BLaER1 treated with 17β-estradiol and CSF1 and Interleukin-3, amounts not matched to agents 10 nM and 100 nM (cell line): ENCODE measurements around the gene REV3L.

Experiments
- H3K27ac ChIP-seq, 11 experiments: shearing (Covaris generic); formaldehyde crosslinking; 2 replicates each; pipeline ENCODE4 v1.8.1; 2022
- H3K27me3 ChIP-seq, 11 experiments: shearing (Covaris generic); formaldehyde crosslinking; 2 replicates each; pipeline ENCODE4 v1.8.1; 2022
- H3K36me3 ChIP-seq, 11 experiments: shearing (Covaris generic); formaldehyde crosslinking; 2 replicates each; pipeline ENCODE4 v1.8.1; 2022
- H3K4me1 ChIP-seq, 10 experiments: shearing (Covaris generic); formaldehyde crosslinking; 2 replicates each; pipeline ENCODE4 v1.8.1; 2022
- H3K4me2 ChIP-seq, 11 experiments: shearing (Covaris generic); formaldehyde crosslinking; 2 replicates each; pipeline ENCODE4 v1.8.1; 2022
- H3K4me3 ChIP-seq, 10 experiments: shearing (Covaris generic); formaldehyde crosslinking; 2 replicates each; pipeline ENCODE4 v1.8.1; 2022
- H3K9ac ChIP-seq, 11 experiments: shearing (Covaris generic); formaldehyde crosslinking; 2 replicates each; pipeline ENCODE4 v1.8.1; 2022
- H3K9me3 ChIP-seq, 11 experiments: shearing (Covaris generic); formaldehyde crosslinking; replicated peaks in 1 of 11; 2 replicates each; pipeline ENCODE4 v1.8.1; 2022
- H4K20me1 ChIP-seq, 11 experiments: shearing (Covaris generic); formaldehyde crosslinking; 2 replicates each; pipeline ENCODE4 v1.8.1; 2022
- Cebpa-rat ChIP-seq, 11 experiments: shearing (Covaris generic); IDR thresholded peaks; 2 replicates each; pipeline ENCODE4 v1.8.1; 2022

REV3L gene

GRCh38 chr6:111482959-111483735 is at the start of gene REV3L:
Gene REV3L, minus strand, starts transcription at chr6:111483218. Its CDS starts 330 bp downstream, at chr6:111482888.
- peaks cover 0 to 23% (median 13%) of the 10 kb centered on the region in 11 experiments; a peak in 12 of 22 replicates for H3K36me3 ChIP-seq
- peaks cover 0 to 6% (median 0%) of the 10 kb centered on the region in 11 experiments; a peak in 2 of 22 replicates for H3K9me3 ChIP-seq
- H4K20me1 ChIP-seq: peaks cover 0 to 38% (median 17%) of the 10 kb centered on the region in 11 experiments; a peak in 14 of 22 replicates
- H3K4me3 ChIP-seq: peak within 1 kb of the TSS; percentile 78 to 96 (median 92)
- no peaks in the 10 kb centered on the region for H3K27me3 ChIP-seq
- H3K9ac ChIP-seq: peak within 1 kb of the TSS; percentile 89 to 98 (median 96)
- no peak for TF ChIP-seq Cebpa-rat (IDR thresholded peaks at IDR 0.05)
- peaks cover 42 to 71% (median 64%) of the 10 kb centered on the region in 10 experiments for H3K4me1 ChIP-seq
- peak within 1 kb of the TSS; percentile 93 to 98 (median 97) for H3K27ac ChIP-seq
- H3K4me2 ChIP-seq: peak within 1 kb of the TSS; percentile 83 to 95 (median 92)

GRCh38 chr6:111531185-111531584 is 48.2 kb upstream of the REV3L start:
- Histone ChIP-seq H3K4me3 (no peak overlapping the region), H3K9ac (no peak overlapping the region), H3K4me1 (peaks cover 17 to 30% (median 23%) of the 10 kb centered on the region in 10 experiments), H3K27ac (no peak overlapping the region), H3K36me3 (peaks cover 4 to 31% (median 17%) of the 10 kb centered on the region in 11 experiments; a peak in 10 of 22 replicates), H3K27me3 (no peaks in the 10 kb centered on the region), H3K4me2 (no peak overlapping the region), H4K20me1 (peaks cover 0 to 67% (median 6%) of the 10 kb centered on the region in 11 experiments; a peak in 10 of 22 replicates), H3K9me3 (peaks cover 6 to 24% (median 17%) of the 10 kb centered on the region in 11 experiments; a peak in 20 of 22 replicates)
- TF ChIP-seq Cebpa-rat (IDR thresholded peaks at IDR 0.05): no peak

DNA sequence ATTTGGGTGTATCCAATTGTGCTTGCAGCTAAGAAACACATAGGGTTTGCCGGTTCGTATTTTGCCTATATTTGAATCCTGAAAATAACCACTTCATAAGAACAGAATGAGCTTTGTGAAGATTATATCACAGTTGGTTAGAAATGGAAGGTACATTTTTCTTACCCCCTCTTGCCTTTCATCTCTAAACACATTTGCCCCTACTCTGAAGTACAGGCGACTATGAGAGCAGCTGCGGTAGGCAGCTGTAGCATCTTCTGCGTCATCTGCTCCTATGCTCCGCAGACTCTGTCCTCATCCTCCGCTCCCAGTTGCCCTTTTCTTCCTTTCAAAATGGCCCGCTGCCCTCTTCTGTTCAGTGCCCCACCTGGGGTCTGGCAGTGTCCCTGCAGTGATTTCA is 47.6 kb upstream of the REV3L start:
- H3K9ac ChIP-seq: no peak overlapping the region
- H3K27ac ChIP-seq: no peak overlapping the region
- H3K4me3 ChIP-seq: no peak overlapping the region
- H3K4me1 ChIP-seq: peaks cover 13 to 27% (median 21%) of the 10 kb centered on the region in 10 experiments
- no peak overlapping the region for H3K4me2 ChIP-seq
- H3K27me3 ChIP-seq: no peaks in the 10 kb centered on the region
- H3K9me3 ChIP-seq: peaks cover 6 to 24% (median 17%) of the 10 kb centered on the region in 11 experiments; a peak in 20 of 22 replicates
- no peak for TF ChIP-seq Cebpa-rat (IDR thresholded peaks at IDR 0.05)
- H4K20me1 ChIP-seq: peaks cover 0 to 62% (median 6%) of the 10 kb centered on the region in 11 experiments; a peak in 10 of 22 replicates
- peaks cover 4 to 34% (median 20%) of the 10 kb centered on the region in 11 experiments; a peak in 11 of 22 replicates for H3K36me3 ChIP-seq

GRCh38 chr6:111530218-111530617 is 47.2 kb upstream of the REV3L start:
- no peak overlapping the region for H3K4me3 ChIP-seq
- H3K27me3 ChIP-seq: no peaks in the 10 kb centered on the region
- H4K20me1 ChIP-seq: peaks cover 0 to 57% (median 6%) of the 10 kb centered on the region in 11 experiments; a peak in 10 of 22 replicates
- H3K9me3 ChIP-seq: peaks cover 6 to 24% (median 19%) of the 10 kb centered on the region in 11 experiments; a peak in 20 of 22 replicates
- H3K9ac ChIP-seq: no peak overlapping the region
- peaks cover 12 to 27% (median 21%) of the 10 kb centered on the region in 10 experiments for H3K4me1 ChIP-seq
- H3K36me3 ChIP-seq: peaks cover 4 to 34% (median 24%) of the 10 kb centered on the region in 11 experiments; a peak in 11 of 22 replicates
- no peak overlapping the region for H3K4me2 ChIP-seq
- no peak overlapping the region for H3K27ac ChIP-seq
- TF ChIP-seq Cebpa-rat (IDR thresholded peaks at IDR 0.05): no peak

DNA sequence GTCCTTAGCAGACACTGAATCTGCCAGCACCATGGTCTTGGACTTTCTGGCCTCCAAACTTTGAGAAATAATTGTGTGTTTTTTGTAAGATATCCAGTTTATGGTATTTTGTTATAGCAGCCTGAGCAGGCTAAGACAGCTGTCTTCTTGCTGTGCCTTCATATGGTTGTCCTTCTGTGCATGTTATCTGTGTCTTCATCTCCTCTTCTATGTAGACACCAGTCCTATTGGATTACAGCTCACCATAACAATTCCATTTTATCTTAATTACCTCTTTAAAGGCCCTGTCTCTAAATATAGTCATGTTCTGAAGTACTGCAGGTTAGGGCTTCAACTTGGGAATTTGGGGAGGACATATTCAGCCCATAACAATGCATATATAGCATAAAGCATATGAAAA is 44.3 kb upstream of the REV3L start:
- Histone ChIP-seq H3K9ac (no peak overlapping the region), H4K20me1 (peaks cover 0 to 45% (median 6%) of the 10 kb centered on the region in 11 experiments; a peak in 8 of 22 replicates), H3K4me2 (no peak overlapping the region), H3K4me3 (no peak overlapping the region), H3K27me3 (no peaks in the 10 kb centered on the region), H3K4me1 (peaks cover 0 to 15% (median 9%) of the 10 kb centered on the region in 10 experiments; a peak in 14 of 20 replicates), H3K36me3 (peaks cover 4 to 41% (median 25%) of the 10 kb centered on the region in 11 experiments; a peak in 11 of 22 replicates), H3K27ac (no peak overlapping the region), H3K9me3 (peaks cover 6 to 24% (median 19%) of the 10 kb centered on the region in 11 experiments; a peak in 20 of 22 replicates)
- TF ChIP-seq Cebpa-rat (IDR thresholded peaks at IDR 0.05): no peak

- Histone ChIP-seq H4K20me1 (peaks cover 0 to 31% (median 0%) of the 10 kb centered on the region in 11 experiments; a peak in 5 of 22 replicates), H3K9me3 (peaks cover 6 to 29% (median 24%) of the 10 kb centered on the region in 11 experiments; a peak in 20 of 22 replicates), H3K4me1 (peaks cover 0 to 24% (median 13%) of the 10 kb centered on the region in 10 experiments; a peak in 14 of 20 replicates), H3K4me2 (no peak overlapping the region), H3K9ac (no peak overlapping the region), H3K4me3 (no peak overlapping the region), H3K27me3 (no peaks in the 10 kb centered on the region), H3K36me3 (peaks cover 4 to 41% (median 30%) of the 10 kb centered on the region in 11 experiments; a peak in 14 of 22 replicates), H3K27ac (no peak overlapping the region)
- TF ChIP-seq Cebpa-rat (IDR thresholded peaks at IDR 0.05): no peak
Measured at GRCh38 chr6:111524735-111525134, 41.7 kb upstream of the REV3L start.

GRCh38 chr6:111524252-111524651 is 41.2 kb upstream of the REV3L start:
- Histone ChIP-seq H3K9ac (no peak overlapping the region), H3K27me3 (no peaks in the 10 kb centered on the region)

DNA sequence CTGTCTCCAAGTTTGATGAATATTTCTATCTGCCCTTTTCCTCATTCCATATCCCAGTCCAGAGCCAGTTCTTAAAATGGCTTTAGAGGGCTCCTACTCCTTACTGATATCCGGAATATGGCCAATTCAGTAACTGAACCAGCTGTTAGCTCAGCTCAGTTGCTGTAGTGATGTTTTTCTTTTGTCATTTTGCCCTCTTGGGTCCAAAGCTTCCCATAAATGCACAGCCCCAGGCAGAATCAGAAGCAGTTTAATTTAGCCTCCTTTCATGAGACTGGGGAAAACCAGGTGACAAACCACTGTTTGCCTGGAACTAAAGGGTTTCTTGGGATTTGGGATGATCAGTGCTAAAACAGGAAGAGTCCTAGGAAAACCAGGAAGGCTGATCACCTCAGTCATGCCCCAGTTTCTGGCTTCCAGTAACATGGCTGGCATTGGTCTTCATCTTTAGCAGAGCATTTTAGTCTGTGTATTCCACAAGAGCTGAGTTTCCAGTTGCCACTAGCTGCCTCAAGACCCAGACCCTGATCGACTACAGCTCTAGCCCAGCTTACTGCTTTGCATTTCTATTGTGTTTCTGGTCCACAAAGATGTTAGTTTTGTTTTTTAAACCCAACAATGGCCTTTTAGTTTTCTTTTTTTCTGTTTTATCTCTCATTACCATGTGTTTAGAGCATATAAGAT is 40.6 kb upstream of the REV3L start:
- H3K4me1 ChIP-seq: peaks cover 0 to 24% (median 13%) of the 10 kb centered on the region in 10 experiments; a peak in 14 of 20 replicates
- H3K9me3 ChIP-seq: peaks cover 0 to 19% (median 14%) of the 10 kb centered on the region in 11 experiments; a peak in 13 of 22 replicates
- no peaks in the 10 kb centered on the region for H3K27me3 ChIP-seq
- no peak overlapping the region for H3K4me3 ChIP-seq
- peaks cover 0 to 35% (median 23%) of the 10 kb centered on the region in 11 experiments; a peak in 14 of 22 replicates for H3K36me3 ChIP-seq
- H4K20me1 ChIP-seq: peaks cover 0 to 27% (median 0%) of the 10 kb centered on the region in 11 experiments; a peak in 5 of 22 replicates
- H3K27ac ChIP-seq: no peak overlapping the region
- H3K4me2 ChIP-seq: peak overlapping the region in 1 of 11 experiments; percentile 38; a peak in 1 of 22 replicates
- TF ChIP-seq Cebpa-rat (IDR thresholded peaks at IDR 0.05): no peak
- H3K9ac ChIP-seq: no peak overlapping the region

More at GRCh38 chr6:111524252-111524651, 41.2 kb upstream of the REV3L start:
- no peak overlapping the region for H3K27ac ChIP-seq
- peaks cover 0 to 26% (median 0%) of the 10 kb centered on the region in 11 experiments; a peak in 5 of 22 replicates for H4K20me1 ChIP-seq
- peaks cover 1 to 24% (median 19%) of the 10 kb centered on the region in 11 experiments; a peak in 20 of 22 replicates for H3K9me3 ChIP-seq
- peaks cover 1 to 38% (median 25%) of the 10 kb centered on the region in 11 experiments; a peak in 15 of 22 replicates for H3K36me3 ChIP-seq
- no peak overlapping the region for H3K4me3 ChIP-seq
- TF ChIP-seq Cebpa-rat (IDR thresholded peaks at IDR 0.05): no peak
- peaks cover 0 to 24% (median 13%) of the 10 kb centered on the region in 10 experiments; a peak in 14 of 20 replicates for H3K4me1 ChIP-seq
- no peak overlapping the region for H3K4me2 ChIP-seq
